Measurements from ENCODE around the gene PPM1M.

GRCh38 chr3:52246728-52247408 lies 1.3 kb downstream of the PPM1M start:
- TF ChIP-seq CREB1 (IDR thresholded peaks at IDR 0.05; ENCODE audit: low read depth): no peak
- TF ChIP-seq YY1 (IDR thresholded peaks at IDR 0.05; ENCODE audit: low read depth): no peak

Data from Ishikawa (cell line).